Prostate gland (tissue), 2 donors: Measurements from ENCODE around the gene MYRF. TPM values are rescaled to one million over a fixed set of nuclear protein-coding genes. Genes with fewer than 3 reads are reported as not detected.

Experiments
- DNase-seq: peaks from one replicate; pipeline ENCODE4 v3.0.0-alpha.2; 2019; ENCODE audit warnings: low spot score
- H3K27ac ChIP-seq, 2 donors: fragments of 200-600 bp; sonication (generic); 2 replicates each; pipeline ENCODE4 v1.5.1; 2017 to 2019
- H3K27me3 ChIP-seq: fragments of 200-600 bp; sonication (generic); replicated peaks from 2 replicates; pipeline ENCODE4 v1.5.1; 2019; ENCODE audit not compliant: insufficient read depth
- H3K36me3 ChIP-seq, 2 donors: fragments of 200-600 bp; sonication (generic); 1 replicate in 1 of 2; 2 replicates in 1 of 2; pipeline versions ENCODE4 v1.5.1 to v1.8.1; 2017 to 2019
- H3K4me1 ChIP-seq: fragments of 200-600 bp; sonication (generic); replicated peaks from 2 replicates; pipeline ENCODE4 v1.5.1; 2019
- H3K4me3 ChIP-seq, 2 donors: fragments of 200-600 bp; sonication (generic); 2 replicates each; pipeline ENCODE4 v1.5.1; 2017 to 2019
- H3K9me3 ChIP-seq: fragments of 200-600 bp; sonication (generic); 2 replicates; pipeline ENCODE4 v1.5.1; 2017
- CTCF ChIP-seq, 4 experiments: fragments of 200-600 bp in 2 of 4; fragments of 450-650 bp in 2 of 4; sonication (generic) in 2 of 4; IDR thresholded peaks; 1 replicate in 3 of 4; 2 replicates in 1 of 4; pipeline ENCODE4 v1.5.1; 2016 to 2019; ENCODE audit warnings: antibody characterized with exemption in 4 of 4, mild to moderate bottlenecking in 2 of 4, moderate library complexity in 2 of 4
- POLR2A ChIP-seq: fragments of 450-650 bp; IDR thresholded peaks from one replicate; pipeline ENCODE4 v1.6.1; 2016; ENCODE audit warnings: antibody characterized with exemption, mild to moderate bottlenecking
- POLR2AphosphoS5 ChIP-seq: sonication (generic); formaldehyde crosslinking; IDR thresholded peaks from one replicate; pipeline ENCODE4 v1.6.1; 2017; ENCODE audit warnings: antibody characterized with exemption
- WGBS: methylation state at CpG from one replicate; pipeline ENCODE4 v1.1.5; 2018; 5-methylcytosine and 5-hydroxymethylcytosine counted together
- intact Hi-C: fragments of 100-400 bp; cut with DNase I; formaldehyde crosslinking; loops from one replicate; pipeline ENCODE4 v1.14.2; 2022
- total RNA-seq, 2 donors: library from RNA; depleted of rRNA; stranded (reverse); fragments of >200 nt; gene quantifications; one replicate each; pipeline ENCODE4 v1.1.0, GENCODE V29; 2016

Gene MYRF
- total RNA-seq, 2 donors from 2014 or later = 0.77 to 3.4 TPM

- H3K4me3 ChIP-seq = no peak overlapping the region
- no peak overlapping the region for H3K27ac ChIP-seq
- no peak for DNase-seq
- no peaks in the 10 kb centered on the region for H3K27me3 ChIP-seq
- H3K9me3 ChIP-seq = no peaks in the 10 kb centered on the region
- H3K36me3 ChIP-seq = no peaks in the 10 kb centered on the region
- 91% methylated on average over 15 of the region's 15 CpGs for WGBS
- no peaks in the 10 kb centered on the region for H3K4me1 ChIP-seq
- intact Hi-C loops = no loop called here
- TF ChIP-seq CTCF (IDR thresholded peaks at IDR 0.05) (no peak), POLR2A (no peak), POLR2AphosphoS5 (no peak)
Measured at GRCh38 chr11:61771195-61771894, 18.9 kb downstream of the MYRF start.

- H3K27ac ChIP-seq = no peak overlapping the region
- no peak overlapping the region for H3K4me3 ChIP-seq
- no peaks in the 10 kb centered on the region for H3K27me3 ChIP-seq
- no peaks in the 10 kb centered on the region for H3K36me3 ChIP-seq
- H3K4me1 ChIP-seq = no peaks in the 10 kb centered on the region
- TF ChIP-seq CTCF (IDR thresholded peaks at IDR 0.05) (no peak), POLR2AphosphoS5 (no peak), POLR2A (no peak)
- no peaks in the 10 kb centered on the region for H3K9me3 ChIP-seq
- 47% methylated on average over 7 of the region's 7 CpGs for WGBS
- intact Hi-C loops = no loop called here
- DNase-seq = no peak
Measured at GRCh38 chr11:61771985-61772455, 19.6 kb downstream of the MYRF start.

GRCh38 chr11:61773356-61773755 lies 20.9 kb downstream of the MYRF start:
- intact Hi-C loops = no loop called here
- 63% methylated on average over 8 of the region's 10 CpGs for WGBS

GRCh38 chr11:61773809-61774208 lies 21.4 kb downstream of the MYRF start:
- no peak for TF ChIP-seq POLR2AphosphoS5
- no peaks in the 10 kb centered on the region for H3K4me1 ChIP-seq
- H3K9me3 ChIP-seq = no peaks in the 10 kb centered on the region
- 87% methylated on average over 18 of the region's 18 CpGs for WGBS
- no peaks in the 10 kb centered on the region for H3K27me3 ChIP-seq
- DNase-seq = no peak
- H3K27ac ChIP-seq = no peak overlapping the region
- no peaks in the 10 kb centered on the region for H3K36me3 ChIP-seq
- intact Hi-C loops = no loop called here
- no peak overlapping the region for H3K4me3 ChIP-seq

More at GRCh38 chr11:61773356-61773755, 20.9 kb downstream of the MYRF start:
- no peaks in the 10 kb centered on the region for H3K9me3 ChIP-seq
- H3K27me3 ChIP-seq = no peaks in the 10 kb centered on the region
- H3K27ac ChIP-seq = no peak overlapping the region
- no peak for DNase-seq
- H3K4me3 ChIP-seq = no peak overlapping the region
- TF ChIP-seq POLR2A = no peak
- TF ChIP-seq POLR2AphosphoS5 = no peak
- no peaks in the 10 kb centered on the region for H3K4me1 ChIP-seq
- H3K36me3 ChIP-seq = no peaks in the 10 kb centered on the region

- Histone ChIP-seq H3K27ac (no peak overlapping the region), H3K9me3 (no peaks in the 10 kb centered on the region), H3K4me3 (no peak overlapping the region), H3K27me3 (no peaks in the 10 kb centered on the region), H3K36me3 (no peaks in the 10 kb centered on the region), H3K4me1 (no peaks in the 10 kb centered on the region)
- DNase-seq = no peak
- intact Hi-C loops = no loop called here
- no peak for TF ChIP-seq POLR2A
- no peak for TF ChIP-seq CTCF (IDR thresholded peaks at IDR 0.05)
- no peak for TF ChIP-seq POLR2AphosphoS5
- 81% methylated on average over 12 of the region's 12 CpGs for WGBS
Measured at GRCh38 chr11:61774411-61774810, 22.0 kb downstream of the MYRF start.

GRCh38 chr11:61775106-61775505 lies 22.7 kb downstream of the MYRF start:
- Histone ChIP-seq H3K27ac (no peak overlapping the region), H3K36me3 (no peaks in the 10 kb centered on the region), H3K4me3 (no peak overlapping the region), H3K9me3 (no peaks in the 10 kb centered on the region), H3K4me1 (no peaks in the 10 kb centered on the region), H3K27me3 (no peaks in the 10 kb centered on the region)
- 97% methylated on average over 6 of the region's 6 CpGs for WGBS
- intact Hi-C loops = no loop called here
- DNase-seq = no peak
- TF ChIP-seq CTCF (IDR thresholded peaks at IDR 0.05) = no peak
- no peak for TF ChIP-seq POLR2A
- no peak for TF ChIP-seq POLR2AphosphoS5
